ENCODE data around the gene PRKG2. TPM values are rescaled to one million over a fixed set of nuclear protein-coding genes. Genes with fewer than 3 reads are reported as not detected.

PRKG2 gene
- total RNA-seq, 1 experiment from 2014 or later, result 1.9 TPM

DNA sequence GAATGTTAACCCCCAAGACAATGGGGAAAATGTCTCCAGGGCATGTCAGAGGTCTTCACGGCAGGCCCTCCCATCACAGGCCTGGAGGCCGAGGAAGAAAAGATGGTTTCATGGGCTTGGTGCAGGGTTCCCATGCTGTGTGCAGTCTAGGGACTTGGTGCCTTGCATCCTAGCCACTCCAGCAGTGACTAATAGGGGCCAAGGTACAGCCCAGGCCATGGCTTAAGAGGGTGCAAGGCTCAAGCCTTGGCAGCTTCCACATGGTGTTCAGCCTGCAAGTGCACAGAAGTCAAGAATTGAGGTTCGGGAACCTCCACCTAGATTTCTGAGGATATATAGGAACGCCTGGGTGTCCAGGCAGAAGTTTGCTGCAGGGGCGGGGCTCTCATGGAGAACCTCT lies 133.9 kb downstream of the PRKG2 start:
- no peak overlapping the region for H4K5ac ChIP-seq (ENCODE audit: insufficient read length, low read depth, low read length)
- Mint-ChIP-seq H3K27ac (no peak overlapping the region), H3K27me3 (ENCODE audit: low read depth) (no peaks in the 10 kb centered on the region; the same call in 1 of the 2 replicates), H3K4me1 (no peaks in the 10 kb centered on the region), H3K9me3 (peaks cover 21 to 24% of the 10 kb centered on the region in 2 experiments), H3K36me3 (ENCODE audit: insufficient read depth in 1 of 3, low read depth in 3 of 3) (peaks cover 10 to 21% (median 15%) of the 10 kb centered on the region in 3 experiments; a peak in 5 of 7 replicates), H3K4me3 (no peak overlapping the region)
- no peak overlapping the region for H2BK5ac ChIP-seq (ENCODE audit: insufficient read length, low read length)
- H3K79me2 ChIP-seq (ENCODE audit: insufficient read depth, low read length), result no peaks in the 10 kb centered on the region
- H2BK120ac ChIP-seq (ENCODE audit: low read depth, low read length, poor library complexity, severe bottlenecking), result no peak overlapping the region
- H3K4me2 ChIP-seq (ENCODE audit: insufficient read depth, insufficient read length, low read length), result no peak overlapping the region
- H2BK15ac ChIP-seq (ENCODE audit: low read depth, low read length), result no peak overlapping the region
- WGBS (ENCODE audit: extremely low coverage, insufficient read length, low lambda C conversion rate), result no CpG with 5 or more reads among the region's 5 CpGs
- H3K18ac ChIP-seq (ENCODE audit: insufficient read length, low read depth, low read length), result no peak overlapping the region
- H3K23me2 ChIP-seq (ENCODE audit: insufficient read length, low read depth, low read length, poor library complexity, severe bottlenecking), result no peaks in the 10 kb centered on the region
- H3K9ac ChIP-seq (ENCODE audit: extremely low read depth, insufficient read length, low read length), result no peak overlapping the region
- TF ChIP-seq, protein P1, sequence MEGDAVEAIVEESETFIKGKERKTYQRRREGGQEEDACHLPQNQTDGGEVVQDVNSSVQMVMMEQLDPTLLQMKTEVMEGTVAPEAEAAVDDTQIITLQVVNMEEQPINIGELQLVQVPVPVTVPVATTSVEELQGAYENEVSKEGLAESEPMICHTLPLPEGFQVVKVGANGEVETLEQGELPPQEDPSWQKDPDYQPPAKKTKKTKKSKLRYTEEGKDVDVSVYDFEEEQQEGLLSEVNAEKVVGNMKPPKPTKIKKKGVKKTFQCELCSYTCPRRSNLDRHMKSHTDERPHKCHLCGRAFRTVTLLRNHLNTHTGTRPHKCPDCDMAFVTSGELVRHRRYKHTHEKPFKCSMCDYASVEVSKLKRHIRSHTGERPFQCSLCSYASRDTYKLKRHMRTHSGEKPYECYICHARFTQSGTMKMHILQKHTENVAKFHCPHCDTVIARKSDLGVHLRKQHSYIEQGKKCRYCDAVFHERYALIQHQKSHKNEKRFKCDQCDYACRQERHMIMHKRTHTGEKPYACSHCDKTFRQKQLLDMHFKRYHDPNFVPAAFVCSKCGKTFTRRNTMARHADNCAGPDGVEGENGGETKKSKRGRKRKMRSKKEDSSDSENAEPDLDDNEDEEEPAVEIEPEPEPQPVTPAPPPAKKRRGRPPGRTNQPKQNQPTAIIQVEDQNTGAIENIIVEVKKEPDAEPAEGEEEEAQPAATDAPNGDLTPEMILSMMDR (conservative IDR thresholded peaks at IDR 0.05), result no peak
- H3T11ph ChIP-seq (ENCODE audit: low read length), result no peak overlapping the region
- no peaks in the 10 kb centered on the region for H3K79me1 ChIP-seq (ENCODE audit: insufficient read depth, low read depth, low read length, poor library complexity, severe bottlenecking)
- no peak overlapping the region for H3K4ac ChIP-seq (ENCODE audit: low read depth, low read length)
- no peak overlapping the region for H3K14ac ChIP-seq (ENCODE audit: insufficient read depth, low read length)
- H3K23ac ChIP-seq (ENCODE audit: insufficient read length, low read depth, low read length), result no peak overlapping the region
- no peak overlapping the region for H2AK5ac ChIP-seq (ENCODE audit: insufficient read length, low read length)
- no peaks in the 10 kb centered on the region for H4K20me1 ChIP-seq (ENCODE audit: control insufficient read depth, insufficient read depth, insufficient read length)
- no peak overlapping the region for H2AFZ ChIP-seq (ENCODE audit: low read length)
- H3K56ac ChIP-seq (ENCODE audit: insufficient read length, low read depth, low read length), result no peak overlapping the region
- H2BK12ac ChIP-seq (ENCODE audit: insufficient read length, low read depth, low read length), result no peak overlapping the region
- H4K8ac ChIP-seq (replicated peaks; ENCODE audit: insufficient read length, low read depth, low read length), result no peak overlapping the region
- H4K91ac ChIP-seq (ENCODE audit: insufficient read length, low read depth, low read length), result no peak overlapping the region
- H3K9me3 ChIP-seq (ENCODE audit: control insufficient read depth, low read depth, low read length), result no peaks in the 10 kb centered on the region
- no peak overlapping the region for H3K27ac ChIP-seq (ENCODE audit: insufficient read length, low read depth, low read length)
- H3K4me1 ChIP-seq (ENCODE audit: insufficient read depth, low read length), result no peaks in the 10 kb centered on the region
- no peak for DNase-seq
- no peak overlapping the region for H2BK20ac ChIP-seq (ENCODE audit: low read depth, low read length, poor library complexity, severe bottlenecking)
- H3K27me3 ChIP-seq (ENCODE audit: insufficient read depth, low read length), result no peaks in the 10 kb centered on the region

Measured in H9 (cell line).